Measurements from ENCODE around the gene BRCA2. TPM values are rescaled to one million over a fixed set of nuclear protein-coding genes. Genes with fewer than 3 reads are reported as not detected.

BRCA2 gene
- total and polyA plus RNA-seq, 3 donors from 2014 or later: 4.9 to 19.4 (median 13.6) TPM

- TF ChIP-seq CTCF (IDR thresholded peaks at IDR 0.05) (no peak), POLR2A (IDR thresholded peaks at IDR 0.05) (no peak)
- no peak overlapping the region for H3K4me3 ChIP-seq
- no peaks in the 10 kb centered on the region for H3K36me3 ChIP-seq (ENCODE audit: low read depth, missing control alignments)
- no peak for DNase-seq
- H3K9me3 ChIP-seq: no peaks in the 10 kb centered on the region
- no peaks in the 10 kb centered on the region for H3K27me3 ChIP-seq
- intact Hi-C loops (cut with DNase I; ENCODE audit: low total_unique reads): loop anchor here (10.0 kb wide), 1 partner anchor 295 kb away; no protein-coding TSS in a partner anchor
- H3K27ac ChIP-seq: peak overlapping the region in 1 of 2 donors; percentile 37
- peaks cover 7% of the 10 kb centered on the region for H3K4me1 ChIP-seq
- WGBS, 2 donors: 17 to 29% methylated on average over 10 of the region's 10 CpGs
Observed at GRCh38 chr13:32309312-32310133, 5.8 kb upstream of the BRCA2 start.

- Histone ChIP-seq H3K4me1 (peaks cover 7% of the 10 kb centered on the region), H3K36me3 (ENCODE audit: low read depth, missing control alignments) (no peaks in the 10 kb centered on the region), H3K27ac (peak overlapping the region in 1 of 2 donors; percentile 37), H3K27me3 (no peaks in the 10 kb centered on the region), H3K9me3 (no peaks in the 10 kb centered on the region), H3K4me3 (no peak overlapping the region)
- 26 to 34% methylated on average over 12 of the region's 12 CpGs for WGBS, 2 donors
- peak; percentile 79 to 89 (median 85) for TF ChIP-seq CTCF (IDR thresholded peaks at IDR 0.05)
- no peak for TF ChIP-seq POLR2A (IDR thresholded peaks at IDR 0.05)
- intact Hi-C loops (cut with DNase I; ENCODE audit: low total_unique reads): no loop called here
- no peak for DNase-seq
Observed at GRCh38 chr13:32310134-32310706, 5.1 kb upstream of the BRCA2 start.

GRCh38 chr13:32311188-32311897 lies 4.0 kb upstream of the BRCA2 start:
- H3K4me1 ChIP-seq: peaks cover 10% of the 10 kb centered on the region
- no peaks in the 10 kb centered on the region for H3K36me3 ChIP-seq (ENCODE audit: low read depth, missing control alignments)
- no peaks in the 10 kb centered on the region for H3K27me3 ChIP-seq
- peak overlapping the region in 1 of 2 donors; percentile 12 for H3K4me3 ChIP-seq
- DNase-seq: no peak
- H3K9me3 ChIP-seq: no peaks in the 10 kb centered on the region
- no peak overlapping the region for H3K27ac ChIP-seq
- TF ChIP-seq CTCF (IDR thresholded peaks at IDR 0.05) (no peak), POLR2A (IDR thresholded peaks at IDR 0.05) (no peak)
- intact Hi-C loops (cut with DNase I; ENCODE audit: low total_unique reads): no loop called here
- 76 to 82% methylated on average over 17 to 36 of the region's 36 CpGs for WGBS, 2 donors

- intact Hi-C loops (cut with DNase I; ENCODE audit: low total_unique reads): no loop called here
- peak; percentile 64 for DNase-seq
Observed at GRCh38 chr13:32314271-32315237, 754 bp upstream of the BRCA2 start.

More at GRCh38 chr13:32314271-32315237, 754 bp upstream of the BRCA2 start:
- Histone ChIP-seq H3K9me3 (no peaks in the 10 kb centered on the region), H3K4me1 (peaks cover 8% of the 10 kb centered on the region), H3K36me3 (ENCODE audit: low read depth, missing control alignments) (no peaks in the 10 kb centered on the region), H3K27ac (peak overlapping the region; percentile 82 to 98), H3K27me3 (no peaks in the 10 kb centered on the region), H3K4me3 (peak overlapping the region; percentile 68 to 77)
- no peak for TF ChIP-seq POLR2A (IDR thresholded peaks at IDR 0.05)
- TF ChIP-seq CTCF (IDR thresholded peaks at IDR 0.05): no peak
- 55 to 67% methylated on average over 32 of the region's 32 CpGs for WGBS, 2 donors

All from testis (tissue), 3 donors.